Mesenteric fat pad (tissue), 1 donor: ENCODE measurements around the gene RUNX2. TPM values are rescaled to one million over a fixed set of nuclear protein-coding genes. Genes with fewer than 3 reads are reported as not detected.

Source experiments
- DNase-seq: peaks from one replicate; pipeline ENCODE4 v3.0.0-alpha.2; 2020; ENCODE audit warnings: low spot score
- total RNA-seq: library from RNA; stranded (reverse); fragmentation: NEBNext Ultra II Directional; extraction: Animal tissue kit (Norgen Biotek cat#: 25700); gene quantifications from one replicate; pipeline ENCODE4 v1.2.1, GENCODE V29; 2021
- donor health status: DM: yes; HTN: yes; CAD: no.

Gene RUNX2
- total RNA-seq, 1 donor from 2014 or later = 1.6 TPM

DNA sequence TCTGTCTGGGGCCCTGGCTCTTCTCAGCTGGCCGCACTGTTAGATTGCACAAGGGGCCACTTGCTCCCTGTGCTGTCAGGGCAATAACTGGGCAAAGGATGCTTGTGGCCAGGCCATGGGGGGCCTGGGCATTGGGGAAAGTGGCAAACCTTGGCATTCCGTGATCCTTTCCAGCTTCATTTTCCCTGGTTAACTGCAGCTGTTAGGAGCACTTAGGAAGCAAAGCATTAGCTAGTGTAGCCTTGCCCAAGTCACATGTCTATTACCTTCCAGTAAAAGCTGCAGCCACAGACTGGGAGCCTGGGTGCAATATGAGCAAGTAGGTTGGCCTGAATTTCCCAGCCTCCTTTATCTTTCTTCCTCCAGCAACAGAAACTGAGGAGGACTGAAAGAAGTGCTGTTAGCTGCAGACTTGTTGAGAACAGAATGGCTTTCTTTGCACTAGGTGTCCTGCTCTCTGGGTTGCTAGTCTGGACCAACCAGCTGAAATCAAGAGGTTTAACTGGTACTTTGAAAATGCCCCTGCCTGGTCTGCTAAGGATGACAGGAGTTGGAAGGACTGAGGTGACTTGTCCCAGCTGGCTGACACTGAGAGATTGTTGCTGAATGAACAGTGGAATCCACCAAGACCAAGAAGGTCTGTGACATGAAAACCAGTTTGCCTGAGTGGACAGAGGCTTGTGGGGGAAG, 361.9 kb downstream of the RUNX2 start:
- DNase-seq = no peak

- no peak for DNase-seq
Observed at GRCh38 chr6:45690846-45691245, 362.7 kb downstream of the RUNX2 start.

GRCh38 chr6:45691426-45691825, 363.3 kb downstream of the RUNX2 start:
- DNase-seq = no peak

GRCh38 chr6:45692021-45692420, 363.9 kb downstream of the RUNX2 start:
- DNase-seq = no peak

- no peak for DNase-seq
Observed at GRCh38 chr6:45696738-45697137, 368.6 kb downstream of the RUNX2 start.

- no peak for DNase-seq
Observed at GRCh38 chr6:45697605-45698004, 369.5 kb downstream of the RUNX2 start.

DNA sequence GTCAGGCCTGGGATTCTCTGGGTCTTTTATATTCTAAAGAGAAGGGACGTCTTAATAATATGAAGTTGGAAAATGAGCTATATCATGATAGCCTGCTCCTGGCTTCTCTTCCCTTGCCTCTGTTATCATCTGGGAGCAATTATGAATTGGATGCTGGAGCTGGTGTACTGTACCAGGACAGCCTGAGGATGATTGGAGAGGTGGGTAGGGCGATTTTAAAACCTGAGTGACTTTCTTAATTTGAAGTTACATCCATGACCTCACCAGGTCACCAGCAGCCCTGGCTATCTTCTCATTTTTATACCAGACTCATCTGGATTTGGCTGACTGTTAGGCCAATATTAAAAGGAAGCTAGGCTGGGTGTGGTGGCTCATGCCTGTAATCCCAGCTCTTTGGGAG, 369.9 kb downstream of the RUNX2 start:
- DNase-seq = no peak

DNA sequence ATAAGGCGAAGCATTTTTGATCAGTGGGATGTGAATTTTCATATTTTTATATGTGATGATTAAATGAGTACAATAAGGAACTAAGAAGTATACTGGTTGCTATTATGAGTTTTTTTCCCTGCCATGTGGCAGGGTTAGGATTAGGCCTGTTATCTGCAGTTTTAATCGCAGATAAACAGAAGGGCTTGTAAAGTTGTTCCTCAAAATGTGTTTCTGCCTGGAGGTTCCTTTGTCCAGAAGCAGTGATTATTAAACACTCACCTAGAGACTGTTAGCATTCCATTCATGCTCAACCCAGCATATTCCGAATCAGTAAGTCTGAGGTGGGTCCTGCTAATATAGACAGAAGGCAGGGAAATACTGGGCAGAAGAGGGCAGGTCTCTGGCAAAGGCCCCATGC, 371.5 kb downstream of the RUNX2 start:
- DNase-seq = no peak

- DNase-seq = no peak
Observed at GRCh38 chr6:45702849-45703739, 375.0 kb downstream of the RUNX2 start.

DNA sequence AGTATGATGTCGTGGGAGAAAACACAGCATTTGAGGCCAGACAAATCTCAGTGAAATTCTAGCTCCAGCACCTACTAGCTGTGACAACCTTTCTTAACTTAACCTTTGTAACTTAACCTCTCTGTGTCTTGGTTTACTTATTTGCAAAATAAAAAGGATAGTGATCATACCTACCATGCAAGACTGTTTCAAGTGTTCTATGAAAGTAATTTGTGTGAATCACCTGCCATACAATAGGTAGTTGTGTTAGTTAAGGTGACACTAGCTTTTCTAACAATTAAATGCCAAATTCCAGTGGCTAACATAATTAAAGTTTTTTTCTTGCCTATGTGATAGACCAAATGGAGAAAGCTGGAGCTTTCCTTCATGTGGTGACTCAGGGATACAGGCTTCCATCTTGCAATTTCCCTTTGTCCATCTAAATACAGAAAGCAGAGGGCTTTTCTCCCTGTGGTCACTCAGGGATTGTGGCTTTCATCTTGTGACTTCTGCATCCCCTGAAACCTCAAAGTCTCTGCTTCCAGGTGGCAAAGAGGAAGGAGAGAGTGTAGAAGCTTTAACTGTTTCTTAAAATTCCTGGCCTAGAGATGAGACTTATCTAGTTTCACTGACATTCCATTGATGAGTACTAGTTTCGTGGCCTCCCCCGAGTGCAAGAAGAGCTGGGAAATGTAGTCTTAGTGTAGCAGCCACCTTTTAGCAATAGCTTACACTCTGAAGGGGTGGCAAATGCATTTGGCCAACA, 376.1 kb downstream of the RUNX2 start:
- no peak for DNase-seq

DNA sequence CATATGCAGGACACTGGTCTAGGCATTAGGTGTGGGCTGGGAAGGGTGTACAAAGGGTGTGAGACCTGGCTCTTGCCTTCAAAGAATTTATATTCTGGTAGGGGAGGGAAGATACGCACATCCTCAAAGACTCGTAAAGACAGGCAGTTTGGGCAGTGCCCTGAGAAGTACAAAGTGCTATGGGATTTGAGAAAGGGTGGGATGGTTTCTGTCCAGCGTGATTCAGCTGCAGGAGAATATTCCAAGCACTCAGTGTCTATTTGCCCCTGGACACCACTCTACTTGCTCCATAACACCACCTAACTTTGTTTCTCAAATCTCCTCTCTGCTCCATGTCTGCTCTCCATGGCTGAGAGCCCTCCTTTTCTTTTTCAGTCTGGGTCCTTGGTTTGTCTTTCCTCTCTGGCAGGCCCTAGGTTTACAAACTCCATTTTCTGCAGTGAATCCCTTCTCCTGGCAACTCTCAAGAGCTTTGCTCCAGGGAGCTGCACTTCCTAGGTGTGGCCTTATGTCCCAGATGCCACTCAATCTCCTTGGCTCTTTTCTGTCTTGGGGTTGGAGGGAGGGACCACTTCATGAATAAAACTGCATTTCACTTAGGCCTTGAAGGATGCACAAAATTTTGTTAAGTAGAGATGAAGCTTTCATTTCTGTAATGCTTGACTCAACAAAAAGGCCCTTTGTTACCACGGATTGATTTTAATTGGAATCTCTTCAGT, 377.2 kb downstream of the RUNX2 start:
- DNase-seq = no peak

DNA sequence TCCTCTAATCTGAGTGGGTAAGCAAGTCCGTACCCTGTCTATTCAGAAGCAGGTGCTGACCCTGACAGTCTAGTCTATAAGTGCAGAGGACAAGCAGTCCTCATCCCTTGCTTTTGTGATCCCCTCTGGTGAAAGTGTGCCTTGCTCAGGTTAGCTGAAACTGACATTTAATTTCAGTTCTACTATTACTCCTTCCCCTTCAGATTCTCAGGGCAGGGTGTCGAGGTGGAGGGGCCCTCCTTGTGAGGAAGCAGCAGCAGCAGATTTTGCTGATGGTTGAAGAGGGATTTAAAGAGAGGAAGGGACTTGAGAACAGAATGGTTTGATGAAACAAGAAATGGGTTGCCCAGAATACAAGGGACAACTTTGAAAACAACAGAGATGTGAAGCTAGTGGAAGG, 378.2 kb downstream of the RUNX2 start:
- no peak for DNase-seq

DNA sequence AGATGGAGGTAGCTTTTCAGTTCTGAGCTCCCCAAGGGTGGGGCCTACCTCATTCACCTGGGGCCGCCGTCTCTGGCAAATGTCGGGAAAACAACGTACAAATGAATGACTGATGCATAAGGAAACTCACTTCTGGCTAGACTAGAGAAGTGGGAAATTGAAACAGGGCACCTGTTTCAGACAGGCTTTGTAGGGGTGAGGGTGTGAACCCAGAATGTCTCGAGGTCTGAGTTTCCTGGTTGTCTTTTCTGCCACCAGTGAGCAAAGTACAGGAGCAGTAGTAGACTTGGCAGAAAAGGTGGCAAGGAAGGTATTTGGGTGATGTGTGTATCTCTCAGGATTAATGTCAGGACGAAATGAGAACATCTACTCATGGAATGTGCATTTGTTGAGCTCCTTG, 379.0 kb downstream of the RUNX2 start:
- no peak for DNase-seq

GRCh38 chr6:45709781-45710220, 381.7 kb downstream of the RUNX2 start:
- no peak for DNase-seq

DNA sequence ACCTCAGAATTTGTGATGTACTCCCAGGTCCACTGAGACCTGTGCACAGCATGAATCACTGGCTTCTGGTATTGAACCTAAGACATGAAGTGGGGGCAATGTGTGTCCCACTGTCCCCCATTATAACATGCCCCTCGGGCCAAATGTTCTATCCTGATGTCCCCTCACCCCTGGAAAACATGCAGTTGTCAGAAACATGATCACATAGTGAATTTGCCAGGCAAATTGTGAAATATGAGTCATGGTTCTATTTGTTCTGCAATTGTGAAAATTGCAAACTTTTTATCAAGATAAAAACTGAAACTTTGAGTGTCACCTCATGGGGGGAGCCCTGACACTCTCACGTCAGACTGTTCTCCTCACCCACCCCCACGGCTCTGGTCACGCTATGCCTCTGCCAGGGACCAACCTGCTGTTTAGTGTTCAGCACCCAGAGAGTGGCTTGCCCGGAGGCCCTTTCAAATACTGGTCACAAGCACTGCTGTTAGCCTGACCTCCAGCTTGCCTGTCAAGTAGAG, 382.2 kb downstream of the RUNX2 start:
- no peak for DNase-seq

DNA sequence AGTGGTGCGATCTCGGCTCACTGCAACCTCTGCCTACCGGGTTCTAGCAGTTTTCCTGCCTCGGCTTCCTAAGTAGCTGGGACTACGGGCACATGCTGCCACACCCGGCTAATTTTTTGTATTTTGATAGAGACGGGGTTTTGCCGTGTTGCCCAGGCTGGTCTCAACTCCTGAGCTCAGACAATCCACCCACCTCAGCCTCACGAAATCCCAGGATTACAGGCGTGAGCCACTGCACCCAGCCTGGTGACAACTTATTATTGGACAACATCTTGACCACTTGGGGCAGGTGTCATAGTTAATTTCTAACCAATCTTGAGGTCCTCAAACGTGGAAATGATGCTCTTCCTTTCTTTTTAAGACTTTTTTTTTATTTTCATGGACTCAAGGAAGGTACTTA, 383.9 kb downstream of the RUNX2 start:
- no peak for DNase-seq

GRCh38 chr6:45712786-45713185, 384.7 kb downstream of the RUNX2 start:
- no peak for DNase-seq
